ENCODE data around the gene BLOC1S6. TPM values are rescaled to one million over a fixed set of nuclear protein-coding genes. Genes with fewer than 3 reads are reported as not detected.

BLOC1S6 gene
- total and polyA plus RNA-seq, 2 of the 13 experiments (the other 11 are each of a cell fraction or from before 2014, with no cell fraction given) = 11.8 to 44.3 TPM

DNA sequence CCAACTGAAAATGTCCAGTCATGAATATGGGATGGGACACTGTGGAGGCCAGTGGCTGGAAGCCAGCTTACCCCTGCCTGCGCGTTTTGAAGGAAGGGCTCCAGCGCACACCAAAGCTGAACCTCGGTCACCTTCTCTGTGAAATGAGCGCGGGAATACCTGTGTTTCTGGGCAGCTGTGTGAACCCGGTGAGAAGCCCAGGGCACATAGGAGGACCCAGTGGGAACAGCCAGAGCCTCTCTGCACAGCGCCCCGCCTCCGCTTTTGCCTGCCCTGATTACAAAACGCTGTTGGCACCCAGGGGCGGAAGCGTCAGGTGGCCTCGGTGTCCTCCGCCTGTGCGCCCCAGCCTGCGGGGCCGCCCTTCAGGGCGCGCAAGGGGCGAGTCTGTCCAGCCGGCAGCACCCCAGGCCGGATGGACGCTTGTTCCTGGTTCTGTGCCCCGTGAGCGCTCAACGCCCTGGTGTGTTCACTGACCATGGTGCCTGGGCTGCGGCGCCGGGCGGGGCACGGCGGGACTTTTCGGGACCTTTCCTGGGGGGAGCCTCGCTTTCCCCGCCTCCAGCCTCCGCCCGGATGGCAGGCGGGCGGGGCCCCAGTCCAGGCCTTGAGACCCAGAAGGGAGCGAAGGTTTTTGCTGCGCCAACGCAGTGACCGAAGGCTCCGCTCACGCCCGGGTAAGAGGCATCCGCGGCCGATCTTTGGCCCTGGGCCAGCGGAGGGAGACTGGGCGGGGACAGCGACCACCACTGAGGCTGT is 47.4 kb downstream of the BLOC1S6 start, which contains the start of gene SQOR:
SQOR (plus strand) TSS at position 598 of the 759 bp plus-strand sequence. CDS start 23,895 bp downstream, outside the sequence.
- in situ Hi-C loops (cut with HindIII; ENCODE audit: extremely low pct_ligation_motif_present, low pct_unique_long_range_greater_than_20kb) (no loop called here), intact Hi-C loops (cut with micrococcal nuclease; ENCODE audit: unreplicated experiment) (loop anchor here (1.0 to 10.0 kb wide), 3 partner anchors 50 to 163 kb away; partner anchors contain the start of gene BLOC1S6)
- no peaks in the 10 kb centered on the region for H3K36me3 ChIP-seq (replicated peaks in 1 of 2; ENCODE audit: control insufficient read depth in 1 of 2, insufficient read depth in 2 of 2, low read length in 2 of 2)
- H4K20me1 ChIP-seq (ENCODE audit: insufficient read depth, low read length) = no peaks in the 10 kb centered on the region
- ATAC-seq = peak; percentile 88
- H3K27ac ChIP-seq (ENCODE audit: extremely low read length, insufficient read depth, low read length) = peak within 1 kb of the TSS; percentile 61
- no peaks in the 10 kb centered on the region for H3K79me2 ChIP-seq (ENCODE audit: insufficient read depth, low read length)
- H3K9ac ChIP-seq (ENCODE audit: insufficient read depth, low read depth, low read length) = peak within 1 kb of the TSS; percentile 70
- H3K27me3 ChIP-seq (ENCODE audit: control insufficient read depth in 1 of 2, insufficient read depth in 2 of 2, low read length in 2 of 2) = no peaks in the 10 kb centered on the region; a peak in 1 of 5 replicates
- peak within 1 kb of the TSS; percentile 31 for H2AFZ ChIP-seq (ENCODE audit: low read length)
- WGBS (ENCODE audit: low lambda C conversion rate) = 0% methylated on average over 8 of the region's 53 CpGs
- H3K4me1 ChIP-seq (ENCODE audit: insufficient read depth, low read length) = peaks cover 27% of the 10 kb centered on the region
- POLR2A ChIA-PET = interaction anchor here (0.7 to 2.4 kb wide), 3 partner anchors 14 to 48 kb away, joined by 3 to 14 read pairs (median 3); partner anchors contain the start of gene BLOC1S6
- peak; percentile 47 for FAIRE-seq
- H3K4me3 ChIP-seq (replicated peaks in 1 of 3; ENCODE audit: insufficient read depth in 1 of 3, low read depth in 2 of 3, low read length in 3 of 3) = peak within 1 kb of the TSS; percentile 72 to 90 (median 89)
- TSS peak; percentile 60 for BruUV-seq (replicated peaks)
- DNase-seq (ENCODE audit: low spot score) = peak; percentile 68
- H3K9me3 ChIP-seq (ENCODE audit: low read length) = no peaks in the 10 kb centered on the region
- H3K4me2 ChIP-seq (ENCODE audit: low read depth, low read length) = peak within 1 kb of the TSS; percentile 80
- CTCF ChIA-PET (ENCODE audit: low intra/inter-chr PET ratio, low total read pairs) = interaction anchor here (0.9 kb wide), 1 partner anchor 71 kb away, joined by 3 read pairs; no protein-coding TSS in a partner anchor
- no peak for TF ChIP-seq ZNF10 (CRISPR knock-in tag; IDR thresholded peaks at IDR 0.05; ENCODE audit: borderline replicate concordance, low read depth)
- TF ChIP-seq, protein P1, sequence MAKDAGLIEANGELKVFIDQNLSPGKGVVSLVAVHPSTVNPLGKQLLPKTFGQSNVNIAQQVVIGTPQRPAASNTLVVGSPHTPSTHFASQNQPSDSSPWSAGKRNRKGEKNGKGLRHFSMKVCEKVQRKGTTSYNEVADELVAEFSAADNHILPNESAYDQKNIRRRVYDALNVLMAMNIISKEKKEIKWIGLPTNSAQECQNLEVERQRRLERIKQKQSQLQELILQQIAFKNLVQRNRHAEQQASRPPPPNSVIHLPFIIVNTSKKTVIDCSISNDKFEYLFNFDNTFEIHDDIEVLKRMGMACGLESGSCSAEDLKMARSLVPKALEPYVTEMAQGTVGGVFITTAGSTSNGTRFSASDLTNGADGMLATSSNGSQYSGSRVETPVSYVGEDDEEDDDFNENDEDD (CRISPR knock-in tag; IDR thresholded peaks at IDR 0.05; ENCODE audit: borderline replicate concordance) = peak; percentile 53; the same call in 1 of the 2 replicates
- peak; percentile 62; the same call in 1 of the 2 replicates for TF ChIP-seq SALL2 (CRISPR knock-in tag; IDR thresholded peaks at IDR 0.05)
- peak; percentile 66 for TF ChIP-seq GATAD1 (CRISPR knock-in tag; IDR thresholded peaks at IDR 0.05)
- TF ChIP-seq BCL6 (CRISPR knock-in tag; IDR thresholded peaks at IDR 0.05) = peak; percentile 69
- no peak for TF ChIP-seq PHF5A (CRISPR knock-in tag; IDR thresholded peaks at IDR 0.05; ENCODE audit: low read depth, unreplicated experiment)
- TF ChIP-seq ZNF7 (CRISPR knock-in tag; IDR thresholded peaks at IDR 0.05) = no peak
- TF ChIP-seq SSRP1 (CRISPR knock-in tag; IDR thresholded peaks at IDR 0.05) = no peak
- TF ChIP-seq UBTF (CRISPR knock-in tag; IDR thresholded peaks at IDR 0.05) = peak; percentile 98
- TF ChIP-seq ZNF891 (CRISPR knock-in tag; IDR thresholded peaks at IDR 0.05) = no peak
- peak; percentile 89 for TF ChIP-seq GABPB1 (CRISPR knock-in tag; IDR thresholded peaks at IDR 0.05)
- no peak for TF ChIP-seq ZNF790 (CRISPR knock-in tag; IDR thresholded peaks at IDR 0.05; ENCODE audit: borderline replicate concordance)
- peak; percentile 12; the same call in 1 of the 2 replicates for TF ChIP-seq TGIF2 (CRISPR knock-in tag; IDR thresholded peaks at IDR 0.05)
- TF ChIP-seq, protein P2, sequence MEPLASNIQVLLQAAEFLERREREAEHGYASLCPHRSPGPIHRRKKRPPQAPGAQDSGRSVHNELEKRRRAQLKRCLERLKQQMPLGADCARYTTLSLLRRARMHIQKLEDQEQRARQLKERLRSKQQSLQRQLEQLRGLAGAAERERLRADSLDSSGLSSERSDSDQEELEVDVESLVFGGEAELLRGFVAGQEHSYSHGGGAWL (CRISPR knock-in tag; IDR thresholded peaks at IDR 0.05) = peak; percentile 67
- no peak for TF ChIP-seq ISX (CRISPR knock-in tag; conservative IDR thresholded peaks at IDR 0.05)
- TF ChIP-seq ZNF678 (CRISPR knock-in tag; IDR thresholded peaks at IDR 0.05) = no peak
- TF ChIP-seq NCOA2 (CRISPR knock-in tag; IDR thresholded peaks at IDR 0.05) = no peak; the same call in 1 of the 2 replicates
- TF ChIP-seq SP4 (CRISPR knock-in tag; IDR thresholded peaks at IDR 0.05) = no peak; the same call in 1 of the 2 replicates

Data from HepG2 (cell line).